GM13977 (cell line): ENCODE results near the gene ERH.

Experiments
- DNase-seq: peaks from one replicate; pipeline ENCODE4 v3.0.0; 2012; ENCODE audit warnings: low spot score
- CTCF ChIP-seq: IDR thresholded peaks from 2 replicates; pipeline ENCODE4 v1.5.1; 2012; ENCODE audit warnings: mild to moderate bottlenecking, control low read depth; ENCODE audit not compliant: insufficient read depth; ENCODE audit errors: extremely low read depth, missing control alignments
- in situ Hi-C: fragments of 300-500 bp; cut with MboI; formaldehyde crosslinking; loops from one replicate; pipeline ENCODE4 v1.12.0; 2022; ENCODE audit warnings: low sequenced_read_pairs, low pct_unique_long_range_greater_than_20kb, mixed read lengths, inconsistent platforms; ENCODE audit not compliant: unreplicated experiment

The ERH gene

GRCh38 chr14:69337984-69338383, 60.1 kb downstream of the ERH start:
- TF ChIP-seq CTCF: no peak
- in situ Hi-C loops: no loop called here
- DNase-seq: no peak

- no peak for TF ChIP-seq CTCF
- in situ Hi-C loops: no loop called here
Measured at GRCh38 chr14:69335371-69335771, 62.7 kb downstream of the ERH start.

GRCh38 chr14:69334576-69334975, 63.5 kb downstream of the ERH start:
- in situ Hi-C loops: no loop called here
- no peak for TF ChIP-seq CTCF
- DNase-seq: no peak

More at GRCh38 chr14:69335371-69335771, 62.7 kb downstream of the ERH start:
- DNase-seq: no peak

- TF ChIP-seq CTCF: no peak
- in situ Hi-C loops: no loop called here
Measured at GRCh38 chr14:69333791-69334337, 64.2 kb downstream of the ERH start.

GRCh38 chr14:69332782-69333395, 65.2 kb downstream of the ERH start:
- no peak for TF ChIP-seq CTCF
- in situ Hi-C loops: no loop called here
- no peak for DNase-seq

More at GRCh38 chr14:69333791-69334337, 64.2 kb downstream of the ERH start:
- DNase-seq: no peak

- in situ Hi-C loops: no loop called here
- DNase-seq: no peak
- no peak for TF ChIP-seq CTCF
Measured at GRCh38 chr14:69331206-69331605, 66.9 kb downstream of the ERH start.
